ENCODE results near the gene AP3D1.
"Not testable (repeated sequence)": the region's sequence is repeated elsewhere in the genome, so short reads cannot be mapped to it uniquely, and the experiment has no call there.

The AP3D1 gene

GRCh38 chr19:2101417-2102335 lies 49.7 kb downstream of the AP3D1 start:
- Mint-ChIP-seq H3K27me3 (no peaks in the 10 kb centered on the region), H3K4me1 (ENCODE audit: low read depth) (peaks cover 7% of the 10 kb centered on the region), H3K27ac (no peak overlapping the region), H3K4me3 (no peak overlapping the region), H3K9me3 (ENCODE audit: low read depth) (no peaks in the 10 kb centered on the region), H3K36me3 (peaks cover 13% of the 10 kb centered on the region)

- peaks cover 7% of the 10 kb centered on the region for H3K4me1 Mint-ChIP-seq (ENCODE audit: low read depth)
- H3K9me3 Mint-ChIP-seq (ENCODE audit: low read depth): no peaks in the 10 kb centered on the region
- peak overlapping the region; percentile 46 for H3K27ac Mint-ChIP-seq
- H3K4me3 Mint-ChIP-seq: no peak overlapping the region
- peaks cover 8% of the 10 kb centered on the region for H3K36me3 Mint-ChIP-seq
- H3K27me3 Mint-ChIP-seq: no peaks in the 10 kb centered on the region
Measured at GRCh38 chr19:2100719-2101061, 50.7 kb downstream of the AP3D1 start.

DNA sequence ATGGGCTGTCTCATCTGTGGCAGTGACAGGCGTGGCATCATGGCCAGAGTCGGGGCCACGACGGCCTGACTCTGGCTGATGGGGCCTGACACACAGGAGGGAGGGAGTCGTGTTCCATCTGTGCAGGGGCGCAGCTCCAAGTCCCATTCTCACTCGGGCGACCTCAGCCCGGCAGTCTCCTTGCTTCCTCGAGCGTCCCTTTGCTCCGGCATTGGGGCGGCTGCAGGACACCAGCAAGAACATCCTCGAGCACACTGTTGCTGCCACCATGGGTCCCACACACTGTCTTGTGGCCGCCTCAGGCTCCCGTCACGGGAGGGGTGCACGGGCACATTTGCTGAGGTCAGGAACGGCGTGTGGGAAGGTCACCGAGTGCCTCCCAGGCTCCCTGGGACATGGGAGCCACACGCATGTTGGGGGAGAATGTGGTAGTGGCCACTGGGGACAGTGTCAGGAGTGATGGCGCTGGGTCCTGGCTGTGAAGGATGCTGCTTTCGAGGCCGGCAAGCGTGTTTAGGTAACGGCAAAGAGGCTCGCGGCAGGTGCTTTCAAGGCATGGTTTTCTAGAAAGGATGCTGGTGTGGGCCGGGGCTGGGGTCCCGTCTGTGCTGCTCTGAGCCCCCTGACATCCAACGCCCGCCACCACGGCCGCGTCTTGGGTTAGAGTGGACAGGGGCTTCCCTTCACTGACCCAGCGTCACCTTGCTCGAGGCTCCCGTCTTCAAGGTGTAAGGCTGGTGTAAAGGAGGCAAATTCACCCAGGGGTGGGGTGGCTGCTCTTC lies 51.2 kb downstream of the AP3D1 start:
- peaks cover 9% of the 10 kb centered on the region for H3K4me1 Mint-ChIP-seq (ENCODE audit: low read depth)
- H3K4me3 Mint-ChIP-seq: no peak overlapping the region
- no peak overlapping the region for H3K27ac Mint-ChIP-seq
- H3K27me3 Mint-ChIP-seq: no peaks in the 10 kb centered on the region
- peaks cover 4% of the 10 kb centered on the region for H3K36me3 Mint-ChIP-seq
- no peaks in the 10 kb centered on the region for H3K9me3 Mint-ChIP-seq (ENCODE audit: low read depth)

GRCh38 chr19:2099054-2099501 lies 52.3 kb downstream of the AP3D1 start:
- Mint-ChIP-seq H3K27ac (no peak overlapping the region), H3K4me1 (ENCODE audit: low read depth) (peaks cover 18% of the 10 kb centered on the region), H3K4me3 (no peak overlapping the region), H3K9me3 (ENCODE audit: low read depth) (no peaks in the 10 kb centered on the region), H3K36me3 (peaks cover 2% of the 10 kb centered on the region), H3K27me3 (no peaks in the 10 kb centered on the region)

- H3K36me3 Mint-ChIP-seq: peaks cover 3% of the 10 kb centered on the region
- H3K27ac Mint-ChIP-seq: no peak overlapping the region
Measured at GRCh38 chr19:2097886-2098327, 53.5 kb downstream of the AP3D1 start.

GRCh38 chr19:2097203-2097885 lies 54.0 kb downstream of the AP3D1 start:
- H3K27ac Mint-ChIP-seq: peak overlapping the region; percentile 68
- peaks cover 3% of the 10 kb centered on the region for H3K36me3 Mint-ChIP-seq
- peaks cover 29% of the 10 kb centered on the region for H3K4me1 Mint-ChIP-seq (ENCODE audit: low read depth)
- no peaks in the 10 kb centered on the region for H3K9me3 Mint-ChIP-seq (ENCODE audit: low read depth)
- H3K27me3 Mint-ChIP-seq: no peaks in the 10 kb centered on the region
- peak overlapping the region; percentile 84 for H3K4me3 Mint-ChIP-seq

More at GRCh38 chr19:2097886-2098327, 53.5 kb downstream of the AP3D1 start:
- peak overlapping the region; percentile 84 for H3K4me3 Mint-ChIP-seq
- no peaks in the 10 kb centered on the region for H3K9me3 Mint-ChIP-seq (ENCODE audit: low read depth)
- H3K27me3 Mint-ChIP-seq: no peaks in the 10 kb centered on the region
- peaks cover 25% of the 10 kb centered on the region for H3K4me1 Mint-ChIP-seq (ENCODE audit: low read depth)

DNA sequence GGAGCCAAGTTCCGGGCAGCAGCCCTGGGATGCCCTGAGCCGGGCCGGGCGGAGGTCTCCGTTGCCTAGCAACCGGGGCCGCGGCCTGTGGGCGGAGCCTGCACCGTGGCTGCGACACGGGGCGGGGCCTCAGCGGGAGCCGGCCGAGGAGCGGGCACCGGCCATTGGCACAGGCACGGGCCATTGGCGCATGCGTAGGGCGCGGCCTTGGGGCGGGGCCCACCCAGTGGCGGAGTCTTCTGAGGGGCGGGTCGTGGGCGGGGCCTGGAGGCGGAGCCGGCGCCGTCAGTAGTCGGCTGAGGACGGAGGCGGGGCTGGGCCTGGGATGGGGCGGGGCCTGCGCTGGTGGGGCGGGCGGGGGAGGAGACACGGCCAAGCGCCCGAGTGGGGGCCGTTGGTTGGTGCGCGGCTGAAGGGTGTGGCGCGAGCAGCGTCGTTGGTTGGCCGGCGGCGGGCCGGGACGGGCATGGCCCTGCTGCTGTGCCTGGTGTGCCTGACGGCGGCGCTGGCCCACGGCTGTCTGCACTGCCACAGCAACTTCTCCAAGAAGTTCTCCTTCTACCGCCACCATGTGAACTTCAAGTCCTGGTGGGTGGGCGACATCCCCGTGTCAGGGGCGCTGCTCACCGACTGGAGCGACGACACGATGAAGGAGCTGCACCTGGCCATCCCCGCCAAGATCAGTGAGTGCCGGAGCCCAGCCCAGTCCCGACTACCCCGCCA lies 54.7 kb downstream of the AP3D1 start, which contains the start of gene IZUMO4:
IZUMO4 (plus strand) TSS at position 436 of the 723 bp plus-strand sequence; CDS start at position 467, 31 bp downstream.
- Mint-ChIP-seq H3K27me3 (no peaks in the 10 kb centered on the region), H3K9me3 (ENCODE audit: low read depth) (no peaks in the 10 kb centered on the region), H3K4me3 (peak within 1 kb of the TSS; percentile 96), H3K36me3 (peaks cover 3% of the 10 kb centered on the region), H3K4me1 (ENCODE audit: low read depth) (peaks cover 33% of the 10 kb centered on the region), H3K27ac (peak within 1 kb of the TSS; percentile 84)

GRCh38 chr19:2096034-2096479 lies 55.3 kb downstream of the AP3D1 start, which contains the start of gene MOB3A:
MOB3A (minus strand) TSS chr19:2096326; CDS start chr19:2078560, 17,766 bp downstream.
- H3K27ac Mint-ChIP-seq: peak within 1 kb of the TSS; percentile 93
- peaks cover 3% of the 10 kb centered on the region for H3K36me3 Mint-ChIP-seq
- peaks cover 34% of the 10 kb centered on the region for H3K4me1 Mint-ChIP-seq (ENCODE audit: low read depth)
- H3K9me3 Mint-ChIP-seq (ENCODE audit: low read depth): no peaks in the 10 kb centered on the region
- peak within 1 kb of the TSS; percentile 96 for H3K4me3 Mint-ChIP-seq
- no peaks in the 10 kb centered on the region for H3K27me3 Mint-ChIP-seq

DNA sequence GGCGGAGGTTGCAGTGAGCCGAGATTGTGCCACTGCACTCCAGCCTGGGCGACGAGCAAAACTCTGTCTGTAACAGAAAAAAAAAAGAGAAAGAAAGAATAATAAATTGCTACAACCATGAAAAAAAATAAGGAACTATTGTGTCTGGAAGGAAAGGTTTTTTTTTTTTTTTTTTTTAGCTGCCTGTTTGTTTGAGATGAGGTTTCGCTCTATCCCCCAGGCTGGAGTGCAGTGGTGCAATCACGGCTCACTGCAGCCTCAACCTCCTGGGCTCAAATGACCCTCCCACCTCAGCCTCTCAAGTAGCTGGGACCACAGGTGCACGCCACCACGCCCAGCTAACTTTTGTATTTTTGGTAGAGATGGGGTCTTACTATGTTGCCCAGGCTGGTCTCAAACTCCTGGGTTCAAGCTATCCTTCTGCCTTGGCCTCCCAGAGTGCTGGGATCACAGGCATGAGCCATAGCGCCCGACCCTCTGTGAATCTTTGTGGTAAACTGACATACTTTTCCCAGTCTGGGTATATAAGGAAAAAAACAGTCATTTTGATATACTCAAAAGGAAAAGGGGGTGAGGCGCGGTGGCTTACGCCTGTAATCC lies 59.3 kb downstream of the AP3D1 start:
- H3K9me3 Mint-ChIP-seq (ENCODE audit: low read depth); H3K27ac Mint-ChIP-seq; H3K36me3 Mint-ChIP-seq; H3K4me3 Mint-ChIP-seq; H3K27me3 Mint-ChIP-seq: not testable (repeated sequence)
- peaks cover 69% of the 10 kb centered on the region for H3K4me1 Mint-ChIP-seq (ENCODE audit: low read depth)

DNA sequence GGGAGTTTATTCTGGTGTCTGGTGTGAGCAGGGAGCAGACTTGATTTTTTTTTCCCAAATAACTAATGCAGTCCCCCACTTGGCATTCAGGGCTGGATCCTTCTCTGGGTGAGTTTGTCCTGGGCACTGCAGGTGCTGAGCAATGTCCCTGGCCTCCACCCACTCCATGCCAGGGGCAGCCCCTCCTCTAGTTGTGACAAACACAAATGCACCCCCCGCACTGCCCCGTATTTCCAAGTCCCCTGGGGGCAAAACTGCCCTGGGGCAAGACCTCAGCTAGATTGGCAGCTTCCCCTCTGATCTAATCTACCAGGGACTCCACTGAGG lies 61.7 kb downstream of the AP3D1 start:
- Mint-ChIP-seq H3K27me3 (no peaks in the 10 kb centered on the region), H3K4me1 (ENCODE audit: low read depth) (peaks cover 76% of the 10 kb centered on the region), H3K9me3 (ENCODE audit: low read depth) (no peaks in the 10 kb centered on the region), H3K36me3 (peaks cover 6% of the 10 kb centered on the region), H3K27ac (peak overlapping the region; percentile 86), H3K4me3 (peak overlapping the region; percentile 78)

DNA sequence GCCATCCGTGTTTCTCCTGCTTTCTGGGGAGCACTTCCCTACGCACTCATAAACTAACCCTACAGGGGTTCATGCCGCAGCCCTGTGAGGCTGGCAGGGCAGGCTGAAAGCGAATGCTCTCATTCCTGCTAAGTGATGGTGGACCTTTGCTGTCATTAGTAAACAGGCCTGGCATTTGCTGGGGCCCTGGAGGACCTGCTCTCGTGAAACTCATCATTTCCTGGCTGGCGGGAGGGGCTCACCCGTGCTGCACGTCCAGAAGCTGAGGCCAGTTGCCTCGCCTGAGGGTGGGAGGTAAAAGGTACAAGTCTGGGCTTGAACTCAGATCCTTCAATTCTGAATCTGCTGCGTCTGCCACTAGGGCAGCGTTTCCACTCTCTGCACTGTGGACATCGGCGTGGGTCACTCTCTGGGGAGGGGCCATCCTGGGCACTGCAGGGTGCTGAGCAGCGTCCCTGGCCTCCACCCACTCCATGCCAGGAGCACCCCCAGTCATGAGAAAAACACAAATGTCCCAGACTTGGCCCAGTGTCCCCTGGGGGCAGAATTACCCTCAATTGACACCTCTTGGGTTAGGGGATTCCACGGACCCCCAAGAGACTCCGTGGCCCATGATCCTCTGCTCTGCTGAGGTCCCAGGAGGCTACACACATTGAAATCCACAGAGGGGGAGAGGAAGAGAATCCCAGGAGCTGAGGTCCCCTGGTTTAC lies 62.2 kb downstream of the AP3D1 start:
- Mint-ChIP-seq H3K27me3 (no peaks in the 10 kb centered on the region), H3K36me3 (peaks cover 5% of the 10 kb centered on the region), H3K27ac (peak overlapping the region; percentile 68), H3K4me3 (peak overlapping the region; percentile 78), H3K4me1 (ENCODE audit: low read depth) (peaks cover 71% of the 10 kb centered on the region), H3K9me3 (ENCODE audit: low read depth) (no peaks in the 10 kb centered on the region)

- peaks cover 4% of the 10 kb centered on the region for H3K36me3 Mint-ChIP-seq
- peak overlapping the region; percentile 86 for H3K27ac Mint-ChIP-seq
- peaks cover 68% of the 10 kb centered on the region for H3K4me1 Mint-ChIP-seq (ENCODE audit: low read depth)
- H3K9me3 Mint-ChIP-seq (ENCODE audit: low read depth): no peaks in the 10 kb centered on the region
- no peaks in the 10 kb centered on the region for H3K27me3 Mint-ChIP-seq
- H3K4me3 Mint-ChIP-seq: peak overlapping the region; percentile 62
Measured at GRCh38 chr19:2087621-2088100, 63.7 kb downstream of the AP3D1 start.
